CD4-positive, alpha-beta T cell (primary cell): ENCODE results near the gene CHRNA7. TPM values are rescaled to one million over a fixed set of nuclear protein-coding genes. Genes with fewer than 3 reads are reported as not detected.
"Not testable (repeated sequence)": the region's sequence is repeated elsewhere in the genome, so short reads cannot be mapped to it uniquely, and the experiment has no call there.

Experiments
- ATAC-seq: fragments of 200-7000 bp; cut with Tn5 transposase; one replicate; pipeline ENCODE4 v1.10.0; 2022; ENCODE audit warnings: mild to moderate bottlenecking; ENCODE audit not compliant: poor library complexity
- CTCF ChIA-PET: fragments of 350-600 bp; sonication (Branson Sonifier 250); formaldehyde crosslinking; loops from one replicate; lab custom pipeline; 2021; ENCODE audit warnings: antibody characterized with exemption, inconsistent platforms; lab: Charles Lee
- POLR2A ChIA-PET: fragments of 350-600 bp; sonication (Branson Sonifier 250); formaldehyde crosslinking; loops from one replicate; lab custom pipeline; 2021; ENCODE audit warnings: antibody characterized with exemption, inconsistent platforms; lab: Charles Lee
- DNase-seq, 14 experiments: peaks; one replicate each; pipeline ENCODE4 v3.0.0-alpha.2; 2013 to 2020; ENCODE audit warnings: mixed read lengths in 2 of 14
- H3K27ac ChIP-seq, 2 donors: one replicate each; pipeline versions ENCODE4 v1.5.1 to v1.7.0; 2013; ENCODE audit warnings: low read length in 2 of 2, low read depth in 1 of 2, mild to moderate bottlenecking in 1 of 2
- H3K27me3 ChIP-seq, 2 experiments: 1 replicate in 1 of 2; 2 replicates in 1 of 2; pipeline versions ENCODE4 v1.6.1 to v1.7.0; 2013; ENCODE audit warnings: low read length in 2 of 2, control low read depth in 1 of 2, mild to moderate bottlenecking in 1 of 2, moderate library complexity in 1 of 2; ENCODE audit not compliant: insufficient read depth in 2 of 2, control insufficient read depth in 1 of 2
- H3K36me3 ChIP-seq: one replicate; pipeline ENCODE4 v1.6.1; 2013; ENCODE audit warnings: low read length, control low read depth; ENCODE audit not compliant: insufficient read depth
- H3K4me1 ChIP-seq: one replicate; pipeline ENCODE4 v1.6.1; 2013; ENCODE audit warnings: low read length, control low read depth; ENCODE audit not compliant: insufficient read depth
- H3K4me3 ChIP-seq: one replicate; pipeline ENCODE4 v1.5.1; 2013; ENCODE audit warnings: mild to moderate bottlenecking, low read length, moderate library complexity
- H3K9me3 ChIP-seq, 2 experiments: 1 replicate in 1 of 2; 2 replicates in 1 of 2; pipeline versions ENCODE4 v1.6.1 to v1.7.0; 2013; ENCODE audit warnings: low read length in 2 of 2, mild to moderate bottlenecking in 2 of 2, control low read depth in 1 of 2, moderate library complexity in 1 of 2; ENCODE audit not compliant: control insufficient read depth in 1 of 2, insufficient read depth in 1 of 2
- H3K27ac Mint-ChIP-seq: one replicate; pipeline ENCODE4 v1.8.0; 2020; ENCODE audit warnings: mixed read lengths
- H3K27me3 Mint-ChIP-seq: one replicate; pipeline ENCODE4 v1.8.0; 2021; ENCODE audit warnings: mixed read lengths
- H3K36me3 Mint-ChIP-seq: one replicate; pipeline ENCODE4 v1.8.0; 2021; ENCODE audit warnings: low read depth, mixed read lengths
- H3K4me1 Mint-ChIP-seq: one replicate; pipeline ENCODE4 v1.8.0; 2021; ENCODE audit warnings: low read depth, mixed read lengths
- H3K4me3 Mint-ChIP-seq: one replicate; pipeline ENCODE4 v1.8.0; 2020; ENCODE audit warnings: mild to moderate bottlenecking, mixed read lengths
- H3K9me3 Mint-ChIP-seq: one replicate; pipeline ENCODE4 v1.8.0; 2020; ENCODE audit warnings: mixed read lengths
- CTCF ChIP-seq: fragments of 200-600 bp; IDR thresholded peaks from one replicate; pipeline ENCODE4 v1.8.0; 2022; ENCODE audit warnings: antibody characterized with exemption, mild to moderate bottlenecking
- intact Hi-C, 2 experiments: fragments of 100-400 bp; cut with DNase I in 1 of 2; cut with micrococcal nuclease in 1 of 2; formaldehyde crosslinking; loops; one replicate each; pipeline versions ENCODE4 v1.15.1 to v1.9.0; 2023 to 2025; cut with DNase I, micrococcal nuclease
- total RNA-seq, 174 experiments: library from RNA in 2 of 174; stranded (reverse) in 2 of 174; gene quantifications; one replicate each; pipeline ENCODE4 v1.2.3 and lab custom pipeline; 2021 to 2026

CHRNA7 gene
- total RNA-seq, 2 experiments from 2014 or later: not detected

GRCh38 chr15:32132859-32133258 is 102.5 kb downstream of the CHRNA7 start:
- CTCF ChIA-PET: no interaction called here
- no peak for TF ChIP-seq CTCF
- Histone ChIP-seq H3K36me3 (no peaks in the 10 kb centered on the region), H3K27ac (no peak overlapping the region), H3K27me3 (peaks cover 10 to 11% of the 10 kb centered on the region in 2 experiments), H3K4me3 (no peak overlapping the region), H3K9me3 (no peaks in the 10 kb centered on the region), H3K4me1 (no peaks in the 10 kb centered on the region)
- DNase-seq (no peak), ATAC-seq (no peak)
- Mint-ChIP-seq H3K4me3 (no peak overlapping the region), H3K4me1 (no peaks in the 10 kb centered on the region), H3K27ac (no peak overlapping the region), H3K36me3 (no peaks in the 10 kb centered on the region), H3K27me3 (peaks cover 43% of the 10 kb centered on the region), H3K9me3 (no peaks in the 10 kb centered on the region)
- POLR2A ChIA-PET: no interaction called here
- intact Hi-C loops: no loop called here

- TF ChIP-seq CTCF: no peak
- ChIA-PET CTCF (no interaction called here), POLR2A (no interaction called here)
- no peak overlapping the region for H3K4me3 Mint-ChIP-seq
- no peaks in the 10 kb centered on the region for H3K9me3 Mint-ChIP-seq
- H3K36me3 ChIP-seq: no peaks in the 10 kb centered on the region
- DNase-seq (no peak), ATAC-seq (no peak)
- H3K9me3 ChIP-seq: no peaks in the 10 kb centered on the region
- no peak overlapping the region for H3K27ac Mint-ChIP-seq
- H3K4me3 ChIP-seq: no peak overlapping the region
- no peaks in the 10 kb centered on the region for H3K36me3 Mint-ChIP-seq
- H3K4me1 ChIP-seq: no peaks in the 10 kb centered on the region
- intact Hi-C loops: no loop called here
- H3K27ac ChIP-seq: no peak overlapping the region
- no peaks in the 10 kb centered on the region for H3K4me1 Mint-ChIP-seq
- H3K27me3 ChIP-seq: peaks cover 10 to 11% of the 10 kb centered on the region in 2 experiments
- peaks cover 34% of the 10 kb centered on the region for H3K27me3 Mint-ChIP-seq
These were observed 104.5 kb downstream of the CHRNA7 start for GRCh38 chr15:32134842-32135241.

- no peak for DNase-seq
- no peak for TF ChIP-seq CTCF
- Mint-ChIP-seq H3K27me3 (peaks cover 30% of the 10 kb centered on the region), H3K4me1 (no peaks in the 10 kb centered on the region), H3K4me3 (no peak overlapping the region), H3K36me3 (no peaks in the 10 kb centered on the region), H3K27ac (no peak overlapping the region), H3K9me3 (no peaks in the 10 kb centered on the region)
- H3K9me3 ChIP-seq: no peaks in the 10 kb centered on the region
- intact Hi-C loops: no loop called here
- H3K4me1 ChIP-seq: no peaks in the 10 kb centered on the region
- CTCF ChIA-PET: no interaction called here
- no peak for ATAC-seq
- no peak overlapping the region for H3K27ac ChIP-seq
- no peaks in the 10 kb centered on the region for H3K36me3 ChIP-seq
- H3K27me3 ChIP-seq: peaks cover 10 to 11% of the 10 kb centered on the region in 2 experiments
- POLR2A ChIA-PET: no interaction called here
- no peak overlapping the region for H3K4me3 ChIP-seq
These were observed 105.0 kb downstream of the CHRNA7 start for GRCh38 chr15:32135335-32135734.

- H3K27ac ChIP-seq, H3K4me1 ChIP-seq, DNase-seq, H3K4me1 Mint-ChIP-seq, H3K36me3 ChIP-seq, H3K9me3 Mint-ChIP-seq, H3K4me3 ChIP-seq, POLR2A ChIA-PET, H3K36me3 Mint-ChIP-seq, H3K4me3 Mint-ChIP-seq, CTCF ChIA-PET, H3K27ac Mint-ChIP-seq, ATAC-seq, H3K27me3 ChIP-seq, intact Hi-C loops: not testable (repeated sequence)
- peaks cover 0 to 11% of the 10 kb centered on the region in 2 experiments for H3K9me3 ChIP-seq
- peaks cover 21% of the 10 kb centered on the region for H3K27me3 Mint-ChIP-seq
These were observed 115.2 kb downstream of the CHRNA7 start for GRCh38 chr15:32145512-32145911.
